ENCODE measurements around the gene TSPYL2. TPM values are rescaled to one million over a fixed set of nuclear protein-coding genes. Genes with fewer than 3 reads are reported as not detected.

TSPYL2 gene
- total RNA-seq (333 TPM), polyA plus RNA-seq (10 to 100 TPM; 10.1 to 15.6 (median 13.7) TPM)

DNA sequence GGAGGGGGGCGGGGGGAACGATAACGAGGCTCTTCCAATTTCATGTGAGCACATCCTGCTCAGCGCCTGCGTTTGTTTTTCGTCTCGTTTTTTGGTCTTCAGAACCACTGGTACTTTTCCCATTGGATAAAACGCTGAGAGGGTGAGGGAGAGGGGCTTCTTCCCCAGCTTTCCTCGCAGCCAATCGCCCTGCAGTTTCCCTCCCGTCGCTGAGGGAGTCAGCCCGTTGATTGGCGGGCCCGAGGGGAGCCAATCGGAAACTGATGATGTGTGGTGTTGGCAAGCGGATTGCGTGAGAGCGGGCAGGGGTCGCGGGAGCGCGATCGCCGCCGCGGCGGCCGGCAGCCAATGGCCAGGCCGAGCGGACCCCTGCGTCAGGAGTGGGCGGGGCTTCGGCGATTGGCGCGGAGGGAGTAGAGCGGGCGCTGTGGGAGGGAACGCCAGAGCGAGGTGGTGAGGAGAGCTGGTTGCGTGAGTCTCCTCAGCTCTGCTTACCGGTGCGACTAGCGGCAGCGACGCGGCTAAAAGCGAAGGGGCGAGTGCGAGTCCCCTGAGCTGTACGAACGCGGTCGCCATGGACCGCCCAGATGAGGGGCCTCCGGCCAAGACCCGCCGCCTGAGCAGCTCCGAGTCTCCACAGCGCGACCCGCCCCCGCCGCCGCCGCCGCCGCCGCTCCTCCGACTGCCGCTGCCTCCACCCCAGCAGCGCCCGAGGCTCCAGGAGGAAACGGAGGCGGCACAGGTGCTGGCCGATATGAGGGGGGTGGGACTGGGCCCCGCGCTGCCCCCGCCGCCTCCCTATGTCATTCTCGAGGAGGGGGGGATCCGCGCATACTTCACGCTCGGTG, at the start of gene TSPYL2:
TSS of gene TSPYL2 (plus strand) at position 443 of the 848 bp plus-strand sequence. CDS start at position 575, 132 bp downstream.
- H3K4me1 Mint-ChIP-seq, result peaks cover 0 to 58% (median 30%) of the 10 kb centered on the region in 4 donors

DNA sequence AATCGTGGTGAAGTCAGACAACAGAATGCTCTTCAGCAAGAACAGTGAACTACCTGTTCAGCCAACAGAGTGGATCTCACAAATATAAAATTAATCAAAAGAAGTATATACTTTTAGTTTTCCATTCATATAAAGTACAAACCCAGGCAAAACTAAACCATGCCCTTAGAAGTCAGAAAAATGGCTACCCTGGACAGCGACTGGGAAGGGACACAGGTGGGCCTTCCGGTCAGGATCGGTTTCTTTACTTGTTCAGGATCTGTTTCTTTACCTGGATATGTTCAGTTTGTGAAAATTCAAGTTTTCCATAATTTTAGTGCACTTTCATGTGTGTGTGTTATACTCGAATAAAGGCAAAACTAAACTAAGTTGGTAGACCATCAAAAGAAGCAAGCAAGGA, 46.0 kb upstream of the TSPYL2 start:
- DNase-seq, result no peak
- peaks cover 0 to 1% (median 0%) of the 10 kb centered on the region in 7 donors for H3K9me3 Mint-ChIP-seq
- ATAC-seq (ENCODE audit: low read depth in 2 of 2), result no peak
- no peak overlapping the region for H3K4me3 ChIP-seq (ENCODE audit: low read depth, low read length)
- peaks cover 4% of the 10 kb centered on the region for H3K27me3 Mint-ChIP-seq
- H3K27ac ChIP-seq (ENCODE audit: insufficient read depth, low read length, poor library complexity, severe bottlenecking), result no peak overlapping the region
- no peaks in the 10 kb centered on the region for H3K36me3 ChIP-seq (ENCODE audit: control insufficient read depth, insufficient read depth, low read length)
- H3K4me3 Mint-ChIP-seq, result no peak overlapping the region
- no peaks in the 10 kb centered on the region for H3K4me1 ChIP-seq (ENCODE audit: control insufficient read depth, insufficient read depth, low read length, poor library complexity, severe bottlenecking)
- no peaks in the 10 kb centered on the region for H3K9me3 ChIP-seq (ENCODE audit: control insufficient read depth in 2 of 2, low read length in 2 of 2)
- H3K27me3 ChIP-seq (ENCODE audit: control insufficient read depth, insufficient read depth, low read length), result no peaks in the 10 kb centered on the region
- H3K4me1 Mint-ChIP-seq, result no peaks in the 10 kb centered on the region
- no peak overlapping the region for H3K27ac Mint-ChIP-seq
- H3K36me3 Mint-ChIP-seq, result no peaks in the 10 kb centered on the region

More for the DNA sequence above, at the start of gene TSPYL2:
- H3K27me3 ChIP-seq (ENCODE audit: control insufficient read depth, insufficient read depth, low read length), result no peaks in the 10 kb centered on the region
- peaks cover 7% of the 10 kb centered on the region for H3K27me3 Mint-ChIP-seq
- H3K27ac Mint-ChIP-seq, result peak within 1 kb of the TSS; percentile 96 to 98 (median 97)
- H3K4me3 Mint-ChIP-seq, result peak within 1 kb of the TSS; percentile 89 to 97 (median 95)
- H3K27ac ChIP-seq (ENCODE audit: insufficient read depth, low read length, poor library complexity, severe bottlenecking), result peak within 1 kb of the TSS; percentile 88
- ATAC-seq (ENCODE audit: low read depth in 2 of 2) (peak; percentile 93 to 95), DNase-seq (peak; percentile 90 to 95 (median 94))
- H3K36me3 ChIP-seq (ENCODE audit: control insufficient read depth, insufficient read depth, low read length), result peaks cover 26% of the 10 kb centered on the region
- peaks cover 14% of the 10 kb centered on the region for H3K4me1 ChIP-seq (ENCODE audit: control insufficient read depth, insufficient read depth, low read length, poor library complexity, severe bottlenecking)
- peaks cover 0 to 4% (median 0%) of the 10 kb centered on the region in 7 donors for H3K9me3 Mint-ChIP-seq
- peaks cover 23% of the 10 kb centered on the region for H3K36me3 Mint-ChIP-seq
- H3K4me3 ChIP-seq (ENCODE audit: low read depth, low read length), result peak within 1 kb of the TSS; percentile 85
- H3K9me3 ChIP-seq (ENCODE audit: control insufficient read depth in 2 of 2, low read length in 2 of 2), result no peaks in the 10 kb centered on the region

DNA sequence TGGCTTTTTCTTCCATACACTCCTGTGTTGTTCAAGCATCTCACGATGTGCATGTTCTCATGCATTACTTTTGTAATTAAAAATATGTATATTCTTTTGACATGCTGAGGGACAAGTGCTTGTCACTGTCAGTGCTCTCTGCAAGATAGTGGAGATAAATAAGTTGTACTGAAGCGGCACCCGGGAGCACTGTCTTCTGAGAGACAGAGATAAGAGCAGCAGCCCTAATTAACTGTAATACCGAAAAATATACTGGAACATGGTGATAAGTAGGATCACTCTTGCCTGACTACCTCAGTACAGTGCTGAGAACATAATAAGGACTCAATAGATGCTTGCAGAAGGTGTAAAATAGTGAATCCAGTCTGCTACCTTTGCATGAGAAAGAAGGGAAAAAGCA, 42.9 kb upstream of the TSPYL2 start:
- Mint-ChIP-seq H3K36me3 (no peaks in the 10 kb centered on the region), H3K4me1 (no peaks in the 10 kb centered on the region), H3K9me3 (peaks cover 0 to 1% (median 0%) of the 10 kb centered on the region in 7 donors), H3K27ac (no peak overlapping the region), H3K4me3 (no peak overlapping the region), H3K27me3 (peaks cover 9% of the 10 kb centered on the region)
- no peak overlapping the region for H3K4me3 ChIP-seq (ENCODE audit: low read depth, low read length)
- H3K9me3 ChIP-seq (ENCODE audit: control insufficient read depth in 2 of 2, low read length in 2 of 2), result no peaks in the 10 kb centered on the region
- H3K27me3 ChIP-seq (ENCODE audit: control insufficient read depth, insufficient read depth, low read length), result no peaks in the 10 kb centered on the region
- DNase-seq (no peak), ATAC-seq (ENCODE audit: low read depth in 2 of 2) (no peak)
- H3K36me3 ChIP-seq (ENCODE audit: control insufficient read depth, insufficient read depth, low read length), result no peaks in the 10 kb centered on the region
- no peak overlapping the region for H3K27ac ChIP-seq (ENCODE audit: insufficient read depth, low read length, poor library complexity, severe bottlenecking)
- H3K4me1 ChIP-seq (ENCODE audit: control insufficient read depth, insufficient read depth, low read length, poor library complexity, severe bottlenecking), result no peaks in the 10 kb centered on the region

DNA sequence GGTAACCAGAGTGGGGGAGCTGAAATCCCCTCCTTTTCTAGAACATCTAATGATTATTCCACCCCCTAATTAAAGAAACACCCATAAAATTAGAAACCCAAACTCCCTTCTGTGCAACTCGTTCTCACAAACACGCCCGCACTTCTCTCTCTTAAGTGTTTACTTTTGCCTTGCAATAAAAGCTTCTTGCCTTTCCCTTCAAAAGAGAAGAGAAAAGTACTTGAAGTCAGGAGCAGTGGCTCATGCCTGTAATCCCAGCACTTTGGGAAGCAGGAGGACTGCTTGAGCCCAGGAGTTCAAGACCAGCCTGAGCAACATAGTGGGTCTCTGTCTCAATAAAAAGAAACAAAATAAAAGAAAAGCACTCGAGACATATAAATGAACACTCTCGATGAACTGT, 37.2 kb upstream of the TSPYL2 start:
- DNase-seq, result no peak
- H3K9me3 Mint-ChIP-seq, result no peaks in the 10 kb centered on the region
- H3K36me3 Mint-ChIP-seq, result no peaks in the 10 kb centered on the region
- Histone ChIP-seq H3K4me3 (ENCODE audit: low read depth, low read length) (no peak overlapping the region), H3K9me3 (ENCODE audit: control insufficient read depth in 2 of 2, low read length in 2 of 2) (no peaks in the 10 kb centered on the region), H3K27ac (ENCODE audit: insufficient read depth, low read length, poor library complexity, severe bottlenecking) (no peak overlapping the region), H3K27me3 (ENCODE audit: control insufficient read depth, insufficient read depth, low read length) (no peaks in the 10 kb centered on the region), H3K36me3 (ENCODE audit: control insufficient read depth, insufficient read depth, low read length) (no peaks in the 10 kb centered on the region), H3K4me1 (ENCODE audit: control insufficient read depth, insufficient read depth, low read length, poor library complexity, severe bottlenecking) (no peaks in the 10 kb centered on the region)
- no peak for ATAC-seq (ENCODE audit: low read depth in 2 of 2)
- no peak overlapping the region for H3K4me3 Mint-ChIP-seq
- H3K27ac Mint-ChIP-seq, result no peak overlapping the region
- H3K27me3 Mint-ChIP-seq, result peaks cover 12% of the 10 kb centered on the region
- H3K4me1 Mint-ChIP-seq, result peaks cover 0 to 2% (median 0%) of the 10 kb centered on the region in 4 donors

DNA sequence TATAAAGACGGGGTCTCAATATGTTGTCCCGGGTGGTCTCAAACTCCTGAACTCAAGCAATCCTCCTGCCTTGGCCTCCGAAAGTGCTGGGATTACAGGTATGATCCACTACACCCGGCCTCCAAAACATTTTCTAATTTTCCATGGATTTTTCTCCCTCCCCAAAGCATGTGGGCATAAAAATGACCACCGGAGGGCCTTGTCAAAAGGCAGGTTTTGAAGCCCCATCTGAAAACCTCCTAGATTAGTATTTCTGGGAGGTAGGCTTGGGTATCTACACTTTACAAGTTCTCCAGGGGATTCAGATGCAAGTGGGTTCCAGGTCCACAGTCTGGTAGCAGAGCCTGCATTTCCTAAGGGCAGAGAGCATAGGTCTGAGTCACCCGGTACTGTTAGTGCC, 34.9 kb upstream of the TSPYL2 start:
- Histone ChIP-seq H3K4me3 (ENCODE audit: low read depth, low read length) (no peak overlapping the region), H3K9me3 (ENCODE audit: control insufficient read depth in 2 of 2, low read length in 2 of 2) (no peaks in the 10 kb centered on the region), H3K27ac (ENCODE audit: insufficient read depth, low read length, poor library complexity, severe bottlenecking) (no peak overlapping the region), H3K27me3 (ENCODE audit: control insufficient read depth, insufficient read depth, low read length) (no peaks in the 10 kb centered on the region), H3K4me1 (ENCODE audit: control insufficient read depth, insufficient read depth, low read length, poor library complexity, severe bottlenecking) (no peaks in the 10 kb centered on the region), H3K36me3 (ENCODE audit: control insufficient read depth, insufficient read depth, low read length) (no peaks in the 10 kb centered on the region)
- peaks cover 0 to 2% (median 0%) of the 10 kb centered on the region in 4 donors for H3K4me1 Mint-ChIP-seq
- DNase-seq (no peak), ATAC-seq (ENCODE audit: low read depth in 2 of 2) (no peak)
- no peaks in the 10 kb centered on the region for H3K36me3 Mint-ChIP-seq
- no peak overlapping the region for H3K4me3 Mint-ChIP-seq
- no peaks in the 10 kb centered on the region for H3K9me3 Mint-ChIP-seq
- peaks cover 12% of the 10 kb centered on the region for H3K27me3 Mint-ChIP-seq
- H3K27ac Mint-ChIP-seq, result no peak overlapping the region

DNA sequence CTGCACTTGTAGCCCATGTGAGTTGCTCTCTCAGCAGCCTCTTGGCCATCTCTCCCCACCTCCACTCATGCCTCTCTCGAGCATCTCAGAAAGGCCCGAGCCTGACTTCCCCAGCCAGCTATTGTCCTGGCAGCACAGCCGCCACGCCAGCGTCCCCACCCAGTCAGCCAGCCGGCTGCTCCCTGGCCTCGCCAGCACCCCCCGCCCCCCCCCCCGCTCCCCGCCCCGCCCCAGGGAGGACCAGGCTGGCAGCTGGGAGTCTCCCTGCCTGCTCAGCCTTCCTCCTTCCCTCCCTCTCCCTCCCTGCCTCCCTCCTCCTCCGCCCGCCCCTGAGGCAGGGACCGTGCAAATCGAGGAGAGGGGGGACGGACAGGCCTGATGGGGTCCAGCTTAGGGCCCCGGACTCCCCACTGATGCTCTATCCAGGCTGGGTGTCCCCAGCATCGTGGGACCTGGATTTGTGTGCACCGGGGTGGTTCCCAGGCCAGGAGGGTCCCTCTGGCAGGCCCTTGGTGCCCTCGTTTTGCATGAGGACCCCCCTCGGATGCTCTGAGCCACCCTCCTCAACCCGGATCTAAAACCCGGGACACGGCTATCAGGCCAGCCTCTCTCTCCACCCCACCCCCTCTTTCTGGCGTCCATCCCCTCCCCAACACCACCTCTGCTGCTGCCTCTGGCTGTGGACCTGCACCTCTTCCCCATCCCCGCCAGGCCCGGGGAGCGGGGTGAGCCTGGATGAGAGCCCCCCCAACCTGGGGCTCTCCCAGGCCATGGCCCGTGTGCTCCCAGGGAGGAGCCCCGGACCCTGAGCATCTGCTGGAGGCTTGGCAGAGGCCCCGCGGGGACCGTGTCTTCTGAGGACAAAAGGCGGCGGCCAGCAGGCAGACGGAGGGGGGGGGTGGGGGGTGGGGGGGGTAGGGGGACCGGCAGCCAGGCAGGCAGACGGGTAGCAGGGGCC, 33.7 kb upstream of the TSPYL2 start, which contains the start of gene GPR173:
TSS of gene GPR173 (plus strand) at position 621 of the 958 bp plus-strand sequence. CDS start 27,833 bp downstream, outside the sequence.
- DNase-seq, result no peak
- Mint-ChIP-seq H3K36me3 (no peaks in the 10 kb centered on the region), H3K4me1 (peaks cover 0 to 2% (median 0%) of the 10 kb centered on the region in 4 donors), H3K27ac (no peak within 1 kb of the TSS), H3K27me3 (peaks cover 12% of the 10 kb centered on the region), H3K4me3 (no peak within 1 kb of the TSS), H3K9me3 (no peaks in the 10 kb centered on the region)
- Histone ChIP-seq H3K4me3 (ENCODE audit: low read depth, low read length) (no peak within 1 kb of the TSS), H3K27ac (ENCODE audit: insufficient read depth, low read length, poor library complexity, severe bottlenecking) (no peak within 1 kb of the TSS), H3K9me3 (ENCODE audit: control insufficient read depth in 2 of 2, low read length in 2 of 2) (no peaks in the 10 kb centered on the region), H3K4me1 (ENCODE audit: control insufficient read depth, insufficient read depth, low read length, poor library complexity, severe bottlenecking) (no peaks in the 10 kb centered on the region), H3K27me3 (ENCODE audit: control insufficient read depth, insufficient read depth, low read length) (no peaks in the 10 kb centered on the region), H3K36me3 (ENCODE audit: control insufficient read depth, insufficient read depth, low read length) (no peaks in the 10 kb centered on the region)
- no peak for ATAC-seq (ENCODE audit: low read depth in 2 of 2)

DNA sequence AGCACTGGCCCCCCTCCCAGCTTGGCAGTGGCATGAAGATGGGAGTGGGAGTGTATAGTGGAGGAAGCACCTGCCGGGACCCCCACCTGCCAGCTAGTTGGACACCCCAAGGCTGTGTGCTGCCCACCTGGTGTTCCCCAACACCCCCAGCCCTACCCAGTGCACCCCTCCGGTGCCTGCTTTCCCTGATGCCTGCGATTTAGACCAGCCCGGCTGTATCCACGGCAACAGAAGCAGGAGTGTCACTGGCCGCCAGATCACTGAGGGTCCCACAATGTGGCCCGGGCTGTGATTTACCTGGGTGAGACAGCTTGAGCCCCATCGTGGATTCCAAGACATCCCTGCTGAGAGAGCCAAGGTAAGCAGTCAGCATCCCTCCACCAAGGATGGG, 33.0 kb upstream of the TSPYL2 start:
- H3K27me3 ChIP-seq (ENCODE audit: control insufficient read depth, insufficient read depth, low read length), result no peaks in the 10 kb centered on the region
- Mint-ChIP-seq H3K4me3 (no peak overlapping the region), H3K4me1 (peaks cover 0 to 3% (median under 1%) of the 10 kb centered on the region in 4 donors), H3K27me3 (peaks cover 7% of the 10 kb centered on the region), H3K36me3 (no peaks in the 10 kb centered on the region), H3K9me3 (no peaks in the 10 kb centered on the region), H3K27ac (no peak overlapping the region)
- no peak for DNase-seq
- H3K27ac ChIP-seq (ENCODE audit: insufficient read depth, low read length, poor library complexity, severe bottlenecking), result no peak overlapping the region
- no peaks in the 10 kb centered on the region for H3K9me3 ChIP-seq (ENCODE audit: control insufficient read depth in 2 of 2, low read length in 2 of 2)
- no peaks in the 10 kb centered on the region for H3K36me3 ChIP-seq (ENCODE audit: control insufficient read depth, insufficient read depth, low read length)
- no peak overlapping the region for H3K4me3 ChIP-seq (ENCODE audit: low read depth, low read length)
- ATAC-seq (ENCODE audit: low read depth in 2 of 2), result no peak
- H3K4me1 ChIP-seq (ENCODE audit: control insufficient read depth, insufficient read depth, low read length, poor library complexity, severe bottlenecking), result no peaks in the 10 kb centered on the region

All from CD4-positive, CD25-positive, alpha-beta regulatory T cell (primary cell).